ENCODE results near the gene ZNF764.
"Not testable (repeated sequence)": the region's sequence is repeated elsewhere in the genome, so short reads cannot be mapped to it uniquely, and the experiment has no call there.

The ZNF764 gene

DNA sequence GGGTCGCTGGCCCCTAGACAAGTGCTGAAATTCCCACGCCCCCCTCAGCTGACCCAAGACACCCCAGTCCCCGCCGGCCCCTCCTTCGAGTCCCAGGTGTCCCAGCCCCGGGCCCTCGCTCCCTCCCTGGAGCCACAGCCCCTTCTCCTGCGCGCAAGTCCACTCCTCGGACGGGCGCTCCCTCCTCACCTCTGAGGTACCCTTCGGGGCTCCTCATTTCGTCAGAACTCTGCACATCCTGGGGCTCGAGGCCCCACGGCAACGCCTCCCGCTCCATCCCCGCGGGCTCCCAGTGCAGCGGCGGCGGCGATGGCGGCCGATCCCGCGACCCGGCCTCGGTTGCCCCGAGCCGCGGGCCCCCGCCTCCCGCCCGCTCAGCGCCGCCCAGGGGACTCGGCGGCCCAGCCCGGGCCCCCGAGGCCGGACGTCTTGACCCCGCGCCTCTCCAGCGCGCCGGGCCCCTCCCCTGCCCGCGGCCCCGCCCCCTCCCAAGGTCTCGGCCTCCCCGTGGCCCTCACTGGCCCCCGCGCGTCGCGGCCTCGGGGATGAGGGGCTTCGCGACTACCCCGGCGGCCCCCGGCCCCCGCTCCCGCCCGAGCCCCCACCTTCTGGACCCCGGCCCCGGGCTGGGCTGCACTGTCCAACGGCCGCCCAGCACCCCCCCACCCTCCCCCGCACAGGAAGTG lies 31.9 kb downstream of the ZNF764 start, which contains the start of gene ZNF768:
ZNF768 (minus strand) TSS at position 430 of the 686 bp plus-strand sequence; CDS start at position 277, 153 bp downstream.
- in situ Hi-C loops (cut with HindIII; ENCODE audit: low pct_unique_long_range_greater_than_20kb, low sequenced_read_pairs), result no loop called here
- TF ChIP-seq JUND (IDR thresholded peaks at IDR 0.05; ENCODE audit: low read depth), result no peak
- peak; percentile 44 to 73 for DNase-seq (ENCODE audit: low read depth in 1 of 2, low spot score in 1 of 2)

DNA sequence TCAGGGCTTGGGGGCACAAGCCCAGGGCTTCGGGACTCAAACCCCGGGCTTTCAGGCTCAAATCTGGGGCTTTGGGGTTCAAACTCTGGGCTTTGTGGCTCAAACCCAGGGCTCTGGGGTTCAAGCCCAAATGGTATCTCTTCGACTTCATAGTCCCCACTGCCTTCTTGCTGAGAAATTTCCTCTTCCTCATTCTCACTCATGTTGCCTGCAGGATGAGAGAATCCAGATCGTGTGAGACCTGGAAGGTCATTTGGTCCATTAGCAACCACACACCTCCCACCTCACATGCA lies 32.4 kb downstream of the ZNF764 start:
- TF ChIP-seq JUND (IDR thresholded peaks at IDR 0.05; ENCODE audit: low read depth), result no peak
- DNase-seq (ENCODE audit: low read depth in 1 of 2, low spot score in 1 of 2), result no peak
- in situ Hi-C loops (cut with HindIII; ENCODE audit: low pct_unique_long_range_greater_than_20kb, low sequenced_read_pairs), result no loop called here

DNA sequence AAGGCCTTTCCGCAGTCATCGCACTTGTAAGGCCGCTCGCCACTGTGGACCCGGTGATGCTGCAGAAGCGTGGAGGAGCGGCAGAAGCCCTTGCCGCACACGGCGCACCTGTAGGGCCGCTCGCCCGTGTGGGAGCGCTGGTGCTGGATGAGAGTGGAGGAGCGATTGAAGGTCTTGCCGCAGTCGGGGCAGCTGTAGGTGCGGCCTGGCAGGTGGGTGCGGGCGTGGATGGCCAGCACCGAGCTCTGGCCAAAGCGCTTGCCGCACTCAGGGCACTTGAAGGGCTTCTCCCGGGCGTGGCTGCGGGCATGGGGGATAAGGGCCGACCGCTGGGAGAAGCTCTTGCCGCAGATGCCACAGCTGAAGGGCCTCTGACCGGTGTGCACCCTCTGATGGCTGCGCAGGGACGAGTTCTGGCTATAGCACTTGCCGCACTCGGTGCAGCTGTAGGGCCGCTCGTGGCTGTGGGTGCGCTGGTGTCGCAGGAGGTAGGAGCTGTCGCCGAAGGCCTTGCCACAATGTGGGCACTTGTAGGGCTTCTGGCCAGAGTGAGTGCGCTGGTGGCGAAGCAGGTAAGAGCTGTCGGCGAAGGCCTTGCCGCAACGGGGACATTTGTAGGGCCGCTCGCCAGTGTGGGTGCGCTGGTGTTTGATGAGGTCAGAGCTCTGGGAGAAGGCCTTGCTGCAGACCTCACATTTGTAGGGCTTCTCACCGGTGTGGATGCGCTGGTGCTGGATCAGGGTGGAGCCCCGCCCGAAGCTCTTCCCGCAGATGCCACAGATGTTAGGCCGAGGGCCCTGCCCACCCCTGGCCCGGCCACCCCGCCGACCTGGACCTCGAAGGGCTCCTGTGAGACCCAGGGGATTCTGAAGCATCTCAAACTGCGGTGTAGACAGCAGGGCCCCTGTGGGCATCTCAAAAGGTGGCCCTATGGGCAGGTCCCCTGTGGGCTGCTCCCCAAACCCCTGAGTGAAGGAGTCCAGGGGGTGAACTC lies 33.3 kb downstream of the ZNF764 start:
- in situ Hi-C loops (cut with HindIII; ENCODE audit: low pct_unique_long_range_greater_than_20kb, low sequenced_read_pairs), result no loop called here
- TF ChIP-seq JUND (IDR thresholded peaks at IDR 0.05; ENCODE audit: low read depth), result no peak
- no peak for DNase-seq (ENCODE audit: low read depth in 1 of 2, low spot score in 1 of 2)

DNA sequence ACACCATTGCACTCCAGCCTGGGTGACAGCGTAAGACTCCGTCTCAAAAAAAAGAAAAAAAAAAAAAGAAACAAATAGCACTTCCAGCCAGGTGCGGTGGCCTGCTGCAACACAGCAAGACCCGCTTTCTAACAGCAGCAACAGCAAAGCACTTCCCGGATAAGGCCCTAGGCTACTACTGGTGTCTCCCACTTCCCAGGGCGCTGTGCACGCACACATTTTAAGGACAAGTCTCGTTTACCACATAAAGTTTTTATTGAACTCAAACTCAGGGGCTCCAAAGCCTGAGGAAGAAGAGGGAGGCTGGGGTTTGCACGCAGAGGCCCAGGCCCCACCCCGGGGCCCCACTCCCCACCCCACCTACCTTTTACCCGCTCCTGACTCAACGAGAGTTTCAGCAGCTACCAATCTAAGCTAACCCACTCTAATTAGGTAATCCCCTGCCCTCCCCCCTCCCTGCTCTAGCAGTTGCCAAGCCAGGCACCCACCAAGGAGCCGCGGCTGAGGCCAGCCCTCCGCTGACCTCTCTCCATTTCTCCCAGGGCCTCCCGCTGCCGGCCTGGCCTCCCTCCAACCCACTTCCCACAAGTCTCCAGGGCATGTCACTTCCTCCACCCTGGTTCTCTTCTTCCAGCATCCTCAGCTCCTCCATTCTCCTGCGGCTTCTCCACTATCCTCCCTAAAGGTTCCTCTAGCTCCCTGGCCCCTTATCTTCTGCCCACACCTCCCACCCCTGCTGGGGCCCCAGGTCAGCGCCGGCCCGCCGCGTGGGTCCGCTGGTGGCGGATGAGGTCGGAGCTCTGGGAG lies 34.2 kb downstream of the ZNF764 start:
- no peak for TF ChIP-seq JUND (IDR thresholded peaks at IDR 0.05; ENCODE audit: low read depth)
- in situ Hi-C loops (cut with HindIII; ENCODE audit: low pct_unique_long_range_greater_than_20kb, low sequenced_read_pairs), result no loop called here
- no peak for DNase-seq (ENCODE audit: low read depth in 1 of 2, low spot score in 1 of 2)

DNA sequence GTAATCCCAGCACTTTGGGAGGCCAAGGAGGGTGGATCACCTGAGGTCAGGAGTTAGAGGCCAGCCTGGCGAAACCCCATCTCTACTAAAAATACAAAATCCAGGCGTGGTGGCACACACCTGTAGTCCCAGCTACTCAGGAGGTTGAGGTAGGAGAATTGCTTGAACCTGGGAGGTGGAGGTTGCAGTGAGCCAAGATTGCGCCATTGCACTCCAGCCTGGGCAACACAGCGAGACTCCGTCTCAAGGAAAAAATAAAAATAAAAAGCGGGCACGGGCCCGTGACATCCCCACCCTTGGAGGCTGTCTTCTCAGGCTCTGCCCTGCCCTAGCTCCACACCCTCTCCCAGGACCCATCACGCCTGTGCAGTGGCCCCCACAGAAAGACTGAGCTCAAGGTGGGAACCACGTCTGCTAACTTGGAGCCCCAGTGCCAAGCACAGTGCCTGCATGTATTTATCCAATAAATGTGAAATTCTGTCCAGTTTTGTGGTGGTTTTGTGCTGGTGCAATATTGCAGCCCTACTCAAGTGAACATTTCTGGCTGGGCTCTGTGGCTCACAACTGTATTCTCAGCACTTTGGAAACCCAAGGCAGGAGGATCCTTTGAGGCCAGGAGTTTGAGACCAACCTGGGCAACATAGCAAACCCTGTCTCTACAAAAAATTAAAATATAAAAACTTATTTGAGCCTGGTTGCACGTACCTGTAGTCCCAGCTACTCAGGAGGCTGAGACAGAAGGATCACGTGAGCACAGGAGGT lies 35.3 kb downstream of the ZNF764 start:
- in situ Hi-C loops (cut with HindIII; ENCODE audit: low pct_unique_long_range_greater_than_20kb, low sequenced_read_pairs); DNase-seq (ENCODE audit: low read depth in 1 of 2, low spot score in 1 of 2): not testable (repeated sequence)

DNA sequence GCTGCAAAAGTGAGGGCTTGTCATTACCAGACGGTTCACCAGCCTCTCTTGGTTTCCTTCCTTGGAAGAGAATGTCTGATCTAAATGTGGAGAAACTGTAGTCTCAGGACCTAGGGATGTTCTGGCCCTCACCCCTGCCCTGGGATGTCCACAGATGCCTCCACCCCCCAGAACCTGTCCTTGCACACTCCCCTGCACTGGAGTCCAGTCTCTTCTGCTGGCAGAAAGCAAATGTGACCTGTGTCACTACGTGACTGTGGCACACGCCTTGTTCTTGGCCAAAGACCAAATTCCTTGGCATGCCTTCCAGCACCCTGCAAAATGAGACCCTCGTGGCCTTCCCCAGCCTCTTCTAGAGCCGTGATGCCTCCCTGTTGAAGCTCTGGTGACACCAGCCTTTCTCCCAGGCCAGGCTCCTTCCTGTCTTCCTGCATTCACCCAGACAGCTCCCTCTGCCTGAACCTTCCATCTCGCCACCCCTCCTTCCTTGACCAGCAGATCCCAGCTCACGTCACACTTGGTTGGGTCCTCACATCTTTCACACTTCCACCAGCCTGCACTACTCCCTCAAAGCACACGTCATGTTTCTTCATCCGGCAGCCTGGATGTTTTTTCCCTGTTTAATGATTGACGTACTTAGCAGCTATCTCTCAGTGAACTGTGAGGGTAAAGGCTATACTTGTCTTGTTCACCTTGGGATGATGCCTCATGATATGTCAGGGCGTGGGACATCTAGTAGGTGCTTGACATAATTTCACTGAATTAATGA lies 36.1 kb downstream of the ZNF764 start:
- no peak for TF ChIP-seq JUND (IDR thresholded peaks at IDR 0.05; ENCODE audit: low read depth)
- in situ Hi-C loops (cut with HindIII; ENCODE audit: low pct_unique_long_range_greater_than_20kb, low sequenced_read_pairs), result no loop called here

DNA sequence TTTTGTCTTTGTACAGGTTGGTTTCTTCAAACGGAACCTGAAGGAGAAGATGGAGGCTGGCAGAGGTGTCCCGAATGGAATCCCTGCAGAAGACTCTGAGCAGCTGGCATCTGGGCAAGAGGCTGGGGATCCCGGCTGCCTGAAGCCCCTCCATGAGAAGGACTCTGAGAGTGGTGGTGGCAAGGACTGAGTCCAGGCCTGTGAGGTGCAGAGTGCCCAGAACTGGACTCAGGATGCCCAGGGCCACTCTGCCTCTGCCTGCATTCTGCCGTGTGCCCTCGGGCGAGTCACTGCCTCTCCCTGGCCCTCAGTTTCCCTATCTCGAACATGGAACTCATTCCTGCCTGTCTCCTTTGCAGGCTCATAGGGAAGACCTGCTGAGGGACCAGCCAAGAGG lies 36.7 kb downstream of the ZNF764 start:
- in situ Hi-C loops (cut with HindIII; ENCODE audit: low pct_unique_long_range_greater_than_20kb, low sequenced_read_pairs), result no loop called here
- no peak for TF ChIP-seq JUND (IDR thresholded peaks at IDR 0.05; ENCODE audit: low read depth)

More for the DNA sequence above, 36.1 kb downstream of the ZNF764 start:
- no peak for DNase-seq (ENCODE audit: low read depth in 1 of 2, low spot score in 1 of 2)

DNA sequence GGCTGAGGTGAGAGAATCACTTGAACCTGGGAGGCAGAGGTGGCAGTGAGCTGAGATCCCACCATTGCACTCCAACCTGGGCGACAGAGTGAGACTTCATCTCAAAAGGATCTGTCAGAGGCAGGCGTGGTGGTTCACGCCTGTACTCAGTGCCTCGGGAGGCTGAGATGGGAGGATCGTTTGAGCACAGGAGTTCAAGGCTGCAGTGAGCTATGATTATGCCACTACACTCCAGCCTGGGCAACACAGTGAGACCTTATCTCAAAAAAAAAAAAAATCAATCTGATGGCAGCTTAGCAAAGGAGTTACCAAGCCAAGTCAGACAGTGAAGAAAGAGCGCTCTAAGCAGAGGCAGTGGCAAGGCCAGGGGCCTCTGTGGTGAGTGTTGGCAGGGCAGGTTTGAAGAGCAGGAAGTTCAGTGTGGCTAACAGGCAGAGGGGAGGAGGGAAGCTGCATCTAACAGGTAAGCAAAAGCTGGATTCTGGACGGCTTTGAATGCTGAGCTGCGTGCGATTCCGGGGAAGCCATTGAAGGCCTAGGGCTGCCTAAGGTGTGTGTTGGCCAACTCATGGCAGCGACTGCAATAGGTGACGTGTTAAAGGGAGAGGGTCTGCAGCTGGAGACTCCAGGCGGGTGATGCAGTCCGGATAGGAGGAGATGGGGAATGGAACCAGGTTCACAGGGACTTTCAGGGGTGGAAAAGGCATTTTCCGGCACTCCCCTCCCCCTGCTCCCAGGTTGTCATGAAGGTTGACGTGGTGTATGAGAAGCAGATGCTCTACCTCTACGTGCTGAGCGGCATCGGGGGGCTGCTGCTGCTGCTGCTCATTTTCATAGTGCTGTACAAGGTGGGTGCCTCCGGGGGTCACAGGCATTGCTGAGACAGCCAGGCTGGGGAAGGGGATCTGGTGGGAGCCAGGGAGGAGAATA lies 38.8 kb downstream of the ZNF764 start:
- DNase-seq (ENCODE audit: low read depth in 1 of 2, low spot score in 1 of 2), result no peak
- no peak for TF ChIP-seq JUND (IDR thresholded peaks at IDR 0.05; ENCODE audit: low read depth)
- in situ Hi-C loops (cut with HindIII; ENCODE audit: low pct_unique_long_range_greater_than_20kb, low sequenced_read_pairs), result no loop called here

More for the DNA sequence above, 36.7 kb downstream of the ZNF764 start:
- DNase-seq (ENCODE audit: low read depth in 1 of 2, low spot score in 1 of 2), result no peak

DNA sequence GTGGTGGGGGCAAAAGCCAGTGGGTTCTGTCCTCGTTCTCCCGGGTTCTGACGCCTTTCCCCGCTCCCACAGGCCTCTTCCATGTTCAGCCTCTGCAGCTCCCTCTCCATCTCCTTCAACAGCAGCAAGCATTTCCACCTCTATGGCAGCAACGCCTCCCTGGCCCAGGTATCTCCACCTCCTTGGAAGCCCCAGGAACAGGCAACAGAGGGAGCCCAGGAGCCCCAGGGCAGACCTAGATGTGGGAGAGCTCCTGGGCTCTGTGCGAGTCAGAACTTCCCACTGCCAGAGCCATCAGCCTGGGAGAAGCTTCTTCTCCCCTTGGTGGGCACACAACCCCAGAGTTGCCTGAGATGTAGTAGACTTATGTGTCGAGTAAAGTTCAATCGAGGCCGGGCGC lies 39.6 kb downstream of the ZNF764 start:
- DNase-seq (ENCODE audit: low read depth in 1 of 2, low spot score in 1 of 2), result no peak
- no peak for TF ChIP-seq JUND (IDR thresholded peaks at IDR 0.05; ENCODE audit: low read depth)
- in situ Hi-C loops (cut with HindIII; ENCODE audit: low pct_unique_long_range_greater_than_20kb, low sequenced_read_pairs), result no loop called here

DNA sequence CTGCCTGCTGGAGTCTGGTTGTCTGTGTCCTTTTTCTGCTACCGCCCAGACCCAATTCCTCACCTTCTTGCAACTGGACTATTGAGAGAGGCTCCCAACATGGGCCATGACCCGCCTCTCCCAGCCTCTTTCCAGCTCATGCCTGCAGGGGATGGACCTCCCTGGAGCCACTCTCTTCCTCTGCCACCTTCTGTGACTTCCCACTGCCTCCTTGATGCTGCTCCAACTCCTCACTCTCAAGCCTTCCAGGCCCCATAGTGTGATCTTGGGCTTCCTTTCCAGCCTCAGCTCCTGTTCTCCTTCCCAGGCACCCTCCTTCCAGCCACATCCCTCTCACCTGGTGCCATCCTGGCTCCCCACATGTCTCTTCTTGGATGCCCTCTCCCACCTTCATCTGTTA lies 42.9 kb downstream of the ZNF764 start:
- in situ Hi-C loops (cut with HindIII; ENCODE audit: low pct_unique_long_range_greater_than_20kb, low sequenced_read_pairs), result no loop called here
- DNase-seq (ENCODE audit: low read depth in 1 of 2, low spot score in 1 of 2), result no peak
- TF ChIP-seq JUND (IDR thresholded peaks at IDR 0.05; ENCODE audit: low read depth), result no peak
